B cell (primary cell): ENCODE results near the gene DCDC2C.

Experiments used
- CTCF ChIP-seq: fragments of 200-600 bp; IDR thresholded peaks from one replicate; pipeline ENCODE4 v1.8.0; 2022; ENCODE audit warnings: antibody characterized with exemption, mild to moderate bottlenecking
- EZH2 ChIP-seq: IDR thresholded peaks from 2 replicates; pipeline ENCODE4 v1.6.1; 2012; ENCODE audit warnings: borderline replicate concordance, low read depth, mild to moderate bottlenecking, moderate library complexity, low read length; ENCODE audit not compliant: insufficient read depth, poor library complexity, severe bottlenecking

GRCh38 chr2:3712831-3713503 lies 9.6 kb downstream of the DCDC2C start:
- TF ChIP-seq CTCF (no peak), EZH2 (no peak)
